SK-N-MC (cell line): ENCODE results near the gene SLC35F3.

Experiments used
- EZH2 ChIP-seq: fragments of 200-600 bp; sonication (generic); IDR thresholded peaks from one replicate; pipeline ENCODE4 v1.6.1; 2017; ENCODE audit warnings: antibody characterized with exemption
- POLR2AphosphoS5 ChIP-seq: IDR thresholded peaks from 2 replicates; pipeline ENCODE4 v1.6.1; 2012; ENCODE audit warnings: mild to moderate bottlenecking, low read depth, low read length, borderline replicate concordance

GRCh38 chr1:233994112-233994511 is 89.6 kb downstream of the SLC35F3 start:
- no peak for TF ChIP-seq POLR2AphosphoS5
- no peak for TF ChIP-seq EZH2
